GM23338 (cell line): Measurements from ENCODE around the gene ZNF446. TPM values are rescaled to one million over a fixed set of nuclear protein-coding genes. Genes with fewer than 3 reads are reported as not detected.

Experiments used
- polyA plus RNA-seq: library from polyadenylated mRNA; unstranded; fragments of >200 nt; fragmentation: Nextera tagmentation; extraction: Ambion mirVana; gene quantifications from 2 replicates; pipeline ENCODE4 v1.2.1, GENCODE V29; 2016
- small RNA-seq: library from RNA; depleted of rRNA; stranded (forward); fragments of <200 nt; gene quantifications from one replicate; pipeline ENCODE3, GENCODE V24; 2014; ENCODE audit warnings: low replicate concordance
- total RNA-seq: library from RNA; depleted of rRNA; stranded (reverse); fragments of >200 nt; shearing (Covaris generic); gene quantifications from 2 replicates; pipeline ENCODE4 v1.2.3, GENCODE V29; 2014; rRNA removed

ZNF446 gene
- total and polyA plus RNA-seq, 2 experiments from 2014 or later = 2.1 to 5.6 TPM

Small RNA genes lying within 50 kb of the gene (small RNA-seq; reads per million reads assigned to genes)
- gene RN7SL693P = not detected
- gene RNU6-1337P = not detected

Other genes starting within 250 kb of the ZNF446 start
- 93.9 and 105 TPM in 2 replicates for gene ZNF544, start 247.4 kb upstream of the ZNF446 start, total RNA-seq
- gene ZNF544, start 247.4 kb upstream of the ZNF446 start, polyA plus RNA-seq = 27.7 and 29.4 TPM in 2 replicates
- gene ZNF8, start 197.4 kb upstream of the ZNF446 start, total RNA-seq = 27.4 and 30.3 TPM in 2 replicates
- gene ZNF8, start 197.4 kb upstream of the ZNF446 start, polyA plus RNA-seq = 4.3 and 4.7 TPM in 2 replicates
- gene ERVK3-1, start 171.0 kb upstream of the ZNF446 start, total RNA-seq = 26.1 and 34.4 TPM in 2 replicates
- 64.2 and 66.2 TPM in 2 replicates for gene ERVK3-1, start 171.0 kb upstream of the ZNF446 start, polyA plus RNA-seq
- 2.7 and 2.9 TPM in 2 replicates for gene ZSCAN22, start 149.4 kb upstream of the ZNF446 start, total RNA-seq
- gene ZSCAN22, start 149.4 kb upstream of the ZNF446 start, polyA plus RNA-seq = 0.86 and 0.99 TPM in 2 replicates
- gene A1BG, start 122.9 kb upstream of the ZNF446 start, total RNA-seq = 6.5 and 17.7 TPM in 2 replicates
- 43.5 and 50.5 TPM in 2 replicates for gene A1BG, start 122.9 kb upstream of the ZNF446 start, polyA plus RNA-seq
- 1.0 and 2.0 TPM in 2 replicates for gene ZNF497, start 113.6 kb upstream of the ZNF446 start, total RNA-seq
- gene ZNF497, start 113.6 kb upstream of the ZNF446 start, polyA plus RNA-seq = 0.44 and 0.61 TPM in 2 replicates
- gene ZNF837, start 95.3 kb upstream of the ZNF446 start, total RNA-seq = 11.0 and 11.3 TPM in 2 replicates
- 2.2 and 3.1 TPM in 2 replicates for gene ZNF837, start 95.3 kb upstream of the ZNF446 start, polyA plus RNA-seq
- gene RPS5, start 89.1 kb upstream of the ZNF446 start, total RNA-seq = 2,020 and 2,111 TPM in 2 replicates
- gene RPS5, start 89.1 kb upstream of the ZNF446 start, polyA plus RNA-seq = 734 and 753 TPM in 2 replicates
- gene RNF225, start 80.7 kb upstream of the ZNF446 start, total RNA-seq = 0.87 TPM in 1 of 2 replicates, not detected in the other
- gene RNF225, start 80.7 kb upstream of the ZNF446 start, polyA plus RNA-seq = not detected in 2 replicates
- gene ZNF584, start 67.7 kb upstream of the ZNF446 start, total RNA-seq = 8.1 and 9.1 TPM in 2 replicates
- 1.1 and 2.3 TPM in 2 replicates for gene ZNF584, start 67.7 kb upstream of the ZNF446 start, polyA plus RNA-seq
- 3.0 and 5.2 TPM in 2 replicates for gene ZNF132, start 36.2 kb upstream of the ZNF446 start, total RNA-seq
- gene ZNF132, start 36.2 kb upstream of the ZNF446 start, polyA plus RNA-seq = 1.1 and 2.2 TPM in 2 replicates
- 3.0 and 4.7 TPM in 2 replicates for gene ZNF324B, start 24.7 kb upstream of the ZNF446 start, total RNA-seq
- gene ZNF324B, start 24.7 kb upstream of the ZNF446 start, polyA plus RNA-seq = 0.50 and 0.61 TPM in 2 replicates
- 11.4 and 15.0 TPM in 2 replicates for gene ZNF324, start 9.3 kb upstream of the ZNF446 start, total RNA-seq
- gene ZNF324, start 9.3 kb upstream of the ZNF446 start, polyA plus RNA-seq = 3.5 and 3.9 TPM in 2 replicates
- gene SLC27A5, start 35.6 kb downstream of the ZNF446 start, total RNA-seq = 13.4 and 16.2 TPM in 2 replicates
- gene SLC27A5, start 35.6 kb downstream of the ZNF446 start, polyA plus RNA-seq = 35.5 and 37.7 TPM in 2 replicates
- gene ZBTB45, start 43.5 kb downstream of the ZNF446 start, total RNA-seq = 9.0 and 10.4 TPM in 2 replicates
- gene ZBTB45, start 43.5 kb downstream of the ZNF446 start, polyA plus RNA-seq = 8.5 and 9.5 TPM in 2 replicates
- 1,208 and 1,430 TPM in 2 replicates for gene TRIM28, start 67.7 kb downstream of the ZNF446 start, total RNA-seq
- gene TRIM28, start 67.7 kb downstream of the ZNF446 start, polyA plus RNA-seq = 920 and 1,022 TPM in 2 replicates
- gene CHMP2A, start 78.8 kb downstream of the ZNF446 start, total RNA-seq = 78.6 and 92.2 TPM in 2 replicates
- 143 and 145 TPM in 2 replicates for gene CHMP2A, start 78.8 kb downstream of the ZNF446 start, polyA plus RNA-seq
- gene UBE2M, start 82.3 kb downstream of the ZNF446 start, total RNA-seq = 43.7 and 64.5 TPM in 2 replicates
- gene UBE2M, start 82.3 kb downstream of the ZNF446 start, polyA plus RNA-seq = 27.6 and 39.8 TPM in 2 replicates
- 17.8 and 21.8 TPM in 2 replicates for gene MZF1, start 97.0 kb downstream of the ZNF446 start, total RNA-seq
- gene MZF1, start 97.0 kb downstream of the ZNF446 start, polyA plus RNA-seq = 10.2 and 10.8 TPM in 2 replicates